Dedifferentiated amniotic fluid mesenchymal stem cell (primary cell): ENCODE results near the gene ADCY9.

Source experiments
- DNase-seq: peaks from one replicate; pipeline ENCODE4 v3.0.0-alpha.2; 2016; ENCODE audit errors: extremely low spot score

Gene ADCY9

GRCh38 chr16:4123616-4124300, 7.5 kb upstream of the ADCY9 start:
- DNase-seq: no peak

- no peak for DNase-seq
These were observed 3.9 kb upstream of the ADCY9 start for GRCh38 chr16:4120176-4120575.

GRCh38 chr16:4117250-4117578, 972 bp upstream of the ADCY9 start:
- no peak for DNase-seq

- DNase-seq: no peak
These were observed 308 bp downstream of the ADCY9 start for GRCh38 chr16:4115949-4116318.

- peak; percentile 58 for DNase-seq
These were observed 863 bp downstream of the ADCY9 start for GRCh38 chr16:4115209-4115948.

GRCh38 chr16:4114257-4115208, 1.7 kb downstream of the ADCY9 start:
- DNase-seq: no peak

- DNase-seq: no peak
These were observed 2.6 kb downstream of the ADCY9 start for GRCh38 chr16:4113358-4114256.

GRCh38 chr16:4111748-4112696, 4.2 kb downstream of the ADCY9 start:
- DNase-seq: no peak

GRCh38 chr16:4110680-4111079, 5.6 kb downstream of the ADCY9 start:
- no peak for DNase-seq

- no peak for DNase-seq
These were observed 6.2 kb downstream of the ADCY9 start for GRCh38 chr16:4110065-4110464.

GRCh38 chr16:4109250-4109736, 6.9 kb downstream of the ADCY9 start:
- DNase-seq: no peak

- DNase-seq: no peak
These were observed 9.7 kb downstream of the ADCY9 start for GRCh38 chr16:4106516-4106915.

GRCh38 chr16:4105848-4106247, 10.4 kb downstream of the ADCY9 start:
- no peak for DNase-seq

- no peak for DNase-seq
These were observed 12.5 kb downstream of the ADCY9 start for GRCh38 chr16:4103745-4104144.

GRCh38 chr16:4101421-4102219, 14.6 kb downstream of the ADCY9 start:
- DNase-seq: no peak

GRCh38 chr16:4098501-4098900, 17.7 kb downstream of the ADCY9 start:
- no peak for DNase-seq

GRCh38 chr16:4097826-4098240, 18.4 kb downstream of the ADCY9 start:
- DNase-seq: peak; percentile 39

- DNase-seq: no peak
These were observed 19.7 kb downstream of the ADCY9 start for GRCh38 chr16:4096509-4096908.

- no peak for DNase-seq
These were observed 22.0 kb downstream of the ADCY9 start for GRCh38 chr16:4094127-4094773.
